GM21360 (cell line): Measurements from ENCODE around the gene SLC35F2.
"Not testable (repeated sequence)": the region's sequence is repeated elsewhere in the genome, so short reads cannot be mapped to it uniquely, and the experiment has no call there.

ENCODE experiments used
- ATAC-seq: cut with Tn5 transposase; IDR thresholded peaks from one replicate; pipeline ENCODE4 v1.9.1; 2021; ENCODE audit warnings: mild to moderate bottlenecking, moderate library complexity; ENCODE audit not compliant: unreplicated experiment

The SLC35F2 gene

DNA sequence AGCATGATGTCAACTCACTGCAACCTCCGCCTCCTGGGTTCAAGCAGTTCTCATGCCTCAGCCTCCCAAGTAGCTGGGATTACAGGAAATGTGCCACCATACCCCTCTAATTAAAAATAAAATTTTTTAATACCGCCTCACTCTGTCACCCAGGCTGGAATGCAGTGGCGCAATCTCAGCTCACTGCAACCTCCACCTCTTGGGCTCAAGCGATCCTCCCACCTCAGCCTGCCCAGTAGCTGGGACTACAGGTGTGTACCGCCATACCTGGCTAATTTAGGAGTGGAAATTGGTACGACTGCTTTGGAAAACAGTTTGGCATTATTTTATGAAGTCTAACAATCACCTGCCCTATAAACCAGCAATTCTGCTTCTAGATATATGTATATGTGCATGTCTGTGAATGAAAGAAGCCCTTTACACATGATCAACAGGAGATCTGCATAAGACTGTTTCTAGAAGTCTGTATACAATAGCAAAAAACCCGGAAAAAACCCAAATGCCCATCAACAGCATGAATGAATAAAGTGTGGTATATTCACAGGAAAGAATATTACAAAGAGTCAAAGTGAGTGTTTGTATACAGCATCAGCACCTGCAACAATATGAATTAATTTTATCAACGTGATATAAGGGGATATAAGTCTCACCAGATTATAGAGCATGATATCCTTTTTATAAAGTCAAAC is 16.0 kb downstream of the SLC35F2 start:
- ATAC-seq = no peak

GRCh38 chr11:107840129-107840484 is 18.5 kb downstream of the SLC35F2 start:
- ATAC-seq = peak; percentile 31

DNA sequence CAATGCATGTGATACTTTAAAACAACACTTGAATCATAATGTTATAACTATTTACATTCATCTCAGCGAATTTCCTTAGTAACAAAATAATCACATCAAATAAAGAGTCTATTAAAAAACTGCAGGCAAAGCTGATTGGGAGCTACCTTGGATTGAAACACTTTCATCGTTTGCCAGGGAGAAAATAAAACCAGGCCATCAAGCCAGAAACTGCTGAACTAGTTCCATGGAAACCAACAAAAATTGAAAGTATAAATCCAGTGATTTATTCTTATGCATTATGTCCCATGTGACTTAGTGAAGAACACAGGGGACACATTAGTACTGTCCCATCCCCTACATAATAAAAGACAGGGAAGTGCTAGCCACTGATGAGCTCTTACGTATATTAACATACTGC is 21.7 kb downstream of the SLC35F2 start:
- no peak for ATAC-seq

- no peak for ATAC-seq
Observed at GRCh38 chr11:107834995-107835394, 23.6 kb downstream of the SLC35F2 start.

GRCh38 chr11:107833926-107834325 is 24.7 kb downstream of the SLC35F2 start:
- not testable (repeated sequence) for ATAC-seq

- ATAC-seq = no peak
Observed at GRCh38 chr11:107830915-107831540, 27.6 kb downstream of the SLC35F2 start.

GRCh38 chr11:107827041-107827440 is 31.5 kb downstream of the SLC35F2 start:
- ATAC-seq = no peak

DNA sequence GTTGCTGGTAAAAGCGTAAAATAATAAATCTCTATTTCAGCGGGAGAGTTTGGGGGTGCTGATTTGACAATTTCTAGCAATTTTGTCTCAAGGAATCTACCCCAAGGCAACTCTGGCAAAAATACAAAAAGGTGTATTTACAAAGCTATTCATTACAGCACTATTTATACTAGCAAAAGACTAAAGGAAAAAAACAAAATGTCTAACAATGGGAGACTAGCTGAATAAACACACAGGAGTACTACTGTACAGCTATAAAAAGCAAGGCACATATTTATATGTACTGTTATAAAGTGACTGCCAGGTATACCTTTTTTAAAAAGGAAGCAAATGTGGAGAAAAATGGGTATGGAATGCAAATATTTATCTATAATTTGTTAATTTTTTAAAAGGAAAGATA is 32.7 kb downstream of the SLC35F2 start:
- ATAC-seq = no peak

- ATAC-seq = no peak
Observed at GRCh38 chr11:107824668-107825369, 33.8 kb downstream of the SLC35F2 start.

GRCh38 chr11:107821199-107821927 is 37.2 kb downstream of the SLC35F2 start:
- no peak for ATAC-seq

GRCh38 chr11:107819361-107820014 is 39.1 kb downstream of the SLC35F2 start:
- ATAC-seq = no peak

GRCh38 chr11:107818491-107818890 is 40.1 kb downstream of the SLC35F2 start:
- no peak for ATAC-seq

- no peak for ATAC-seq
Observed at GRCh38 chr11:107816028-107816427, 42.6 kb downstream of the SLC35F2 start.

DNA sequence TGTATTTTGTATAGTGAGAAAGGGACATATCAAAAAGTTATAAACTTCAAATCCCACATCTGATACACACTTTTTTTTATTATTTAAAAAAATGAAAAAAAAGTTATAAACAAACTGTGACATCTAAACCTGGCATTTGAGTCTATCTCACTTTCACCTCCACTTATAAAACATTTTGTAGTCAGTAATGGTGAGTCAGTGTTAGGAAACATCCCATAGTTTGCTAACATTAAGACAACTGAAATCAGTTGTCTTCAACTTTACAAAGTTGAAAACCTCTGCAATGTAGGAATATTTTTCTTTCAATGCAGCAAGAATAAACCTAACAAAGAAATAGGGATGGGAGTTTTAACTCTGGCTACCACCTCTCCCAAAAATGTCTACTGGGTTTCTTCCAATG is 47.7 kb downstream of the SLC35F2 start:
- ATAC-seq = no peak

DNA sequence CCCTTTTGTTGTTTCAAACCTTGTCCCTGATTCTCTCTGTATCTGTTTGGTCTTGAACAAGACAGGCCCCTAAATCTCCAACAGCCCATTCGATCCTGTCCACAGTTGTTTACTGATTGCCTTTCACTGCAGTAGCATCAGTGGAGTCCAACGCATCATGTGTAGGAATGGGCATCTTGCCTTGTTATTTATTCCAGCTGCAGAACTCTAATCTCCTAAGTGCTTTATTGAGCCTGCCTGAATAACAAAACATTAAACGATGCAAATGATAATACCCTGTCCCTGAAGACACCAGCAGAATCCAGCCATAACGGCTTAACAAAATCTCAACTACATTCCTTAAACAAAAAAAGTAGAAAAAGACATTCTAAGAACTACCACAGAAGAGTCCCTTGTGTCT is 50.1 kb downstream of the SLC35F2 start:
- no peak for ATAC-seq

DNA sequence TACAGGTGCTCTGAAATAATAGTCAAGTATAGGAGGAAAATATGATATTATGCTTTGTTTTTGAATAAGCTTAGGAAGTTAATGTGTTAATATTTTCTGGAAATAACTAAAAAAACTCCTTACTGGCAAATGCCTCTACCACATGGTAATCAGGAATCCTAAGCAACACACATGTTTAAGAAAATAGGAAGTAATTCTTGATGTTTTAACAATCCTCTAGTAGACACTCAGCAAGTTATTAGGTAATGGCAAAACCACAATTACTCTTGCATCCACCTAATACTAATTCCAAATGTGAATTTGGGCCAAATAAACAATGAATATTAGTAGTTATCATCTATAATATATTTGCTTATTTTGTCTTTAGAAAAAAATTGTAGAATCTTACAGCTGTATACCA is 53.6 kb downstream of the SLC35F2 start:
- no peak for ATAC-seq

GRCh38 chr11:107804211-107804610 is 54.4 kb downstream of the SLC35F2 start:
- no peak for ATAC-seq

GRCh38 chr11:107801641-107802040 is 56.9 kb downstream of the SLC35F2 start:
- ATAC-seq = no peak

DNA sequence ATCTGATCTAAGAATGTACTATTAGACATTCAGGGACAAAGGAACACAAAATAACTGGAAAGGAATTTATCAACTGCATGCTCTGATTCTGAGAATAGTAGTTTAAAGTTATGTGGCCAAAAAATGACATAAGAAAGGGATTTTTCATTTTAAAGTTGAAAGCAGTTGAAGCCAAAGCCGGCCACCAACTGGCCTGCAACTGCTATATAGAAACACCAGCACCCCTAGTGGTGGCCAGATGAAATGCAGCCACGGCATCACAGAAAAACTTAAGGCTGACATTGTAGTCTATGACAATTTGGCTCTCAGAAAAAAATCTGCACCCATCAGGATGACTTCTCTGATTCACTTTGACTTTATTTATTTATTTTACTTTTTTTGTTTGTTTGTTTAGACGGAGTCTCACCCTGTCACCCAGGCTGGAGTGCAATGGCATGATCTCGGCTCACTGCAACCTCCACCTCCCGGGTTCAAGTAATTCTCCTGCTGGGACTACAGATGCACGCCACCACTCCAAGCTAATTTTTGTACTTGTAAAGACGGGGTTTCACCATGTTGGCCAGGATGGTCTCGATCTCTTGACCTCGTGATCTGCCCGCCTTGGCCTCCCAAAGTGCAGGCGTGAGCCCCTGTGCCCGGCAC is 59.2 kb downstream of the SLC35F2 start:
- ATAC-seq = peak; percentile 88

DNA sequence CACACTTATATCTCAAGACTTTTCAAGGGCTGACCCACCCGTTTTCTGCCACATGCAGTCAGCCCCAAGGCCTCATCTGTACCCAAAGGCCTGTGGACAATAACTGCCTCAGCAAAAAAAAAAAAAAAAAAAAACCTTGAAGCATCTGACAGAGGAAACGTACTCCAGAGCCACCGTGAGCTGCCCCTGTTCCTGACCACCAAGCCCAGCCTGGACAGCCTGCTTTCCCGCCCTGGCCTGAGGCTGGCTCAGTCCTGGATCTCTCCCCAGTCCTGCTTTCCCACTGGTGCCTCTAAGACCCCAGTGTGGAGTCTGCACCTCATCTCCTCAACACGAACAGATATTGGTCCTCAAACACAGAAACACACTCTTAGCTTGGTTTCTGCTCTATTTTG is 66.5 kb downstream of the SLC35F2 start:
- ATAC-seq = no peak
